ENCODE measurements around the gene HSPA1L. TPM values are rescaled to one million over a fixed set of nuclear protein-coding genes. Genes with fewer than 3 reads are reported as not detected.

The HSPA1L gene
- total RNA-seq, 2 experiments from 2014 or later = 1.7 to 1.8 TPM

DNA sequence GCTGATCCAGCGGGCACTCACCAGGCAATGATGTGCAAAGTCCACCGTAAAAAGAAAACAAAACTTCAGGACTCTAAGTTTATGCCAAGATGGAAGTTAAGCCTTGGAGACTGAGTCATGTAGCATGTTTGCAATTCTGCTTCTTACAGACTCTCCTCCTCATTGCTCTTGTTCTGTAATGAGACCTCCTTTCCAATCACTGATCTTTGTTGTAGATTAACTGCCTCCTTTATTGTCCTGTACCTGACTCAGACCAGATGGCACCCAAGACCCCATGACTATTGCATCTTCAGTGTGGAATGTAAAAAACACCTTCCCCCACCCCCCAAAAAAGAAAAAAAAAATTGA is 36.4 kb upstream of the HSPA1L start:
- ChIA-PET POLR2A (no interaction called here), CTCF (no interaction called here)
- Histone ChIP-seq H3K9me3 (ENCODE audit: control insufficient read depth in 1 of 2, insufficient read depth in 1 of 2, low read length in 2 of 2) (no peaks in the 10 kb centered on the region), H3K4me3 (ENCODE audit: low read length) (no peak overlapping the region), H3K27ac (ENCODE audit: low read depth in 1 of 2, low read length in 2 of 2) (no peak overlapping the region), H3K4me1 (ENCODE audit: insufficient read depth, low read length) (no peaks in the 10 kb centered on the region), H3K27me3 (ENCODE audit: control insufficient read depth in 1 of 2, insufficient read depth in 2 of 2, low read length in 2 of 2) (no peaks in the 10 kb centered on the region), H3K36me3 (ENCODE audit: insufficient read depth, low read length) (no peaks in the 10 kb centered on the region)
- Mint-ChIP-seq H3K27ac (no peak overlapping the region), H3K4me3 (no peak overlapping the region), H3K36me3 (ENCODE audit: low read depth) (no peaks in the 10 kb centered on the region), H3K4me1 (ENCODE audit: low read depth) (no peaks in the 10 kb centered on the region), H3K27me3 (no peaks in the 10 kb centered on the region), H3K9me3 (no peaks in the 10 kb centered on the region)
- intact Hi-C loops (cut with DNase I, micrococcal nuclease) = no loop called here
- TF ChIP-seq, protein P1, sequence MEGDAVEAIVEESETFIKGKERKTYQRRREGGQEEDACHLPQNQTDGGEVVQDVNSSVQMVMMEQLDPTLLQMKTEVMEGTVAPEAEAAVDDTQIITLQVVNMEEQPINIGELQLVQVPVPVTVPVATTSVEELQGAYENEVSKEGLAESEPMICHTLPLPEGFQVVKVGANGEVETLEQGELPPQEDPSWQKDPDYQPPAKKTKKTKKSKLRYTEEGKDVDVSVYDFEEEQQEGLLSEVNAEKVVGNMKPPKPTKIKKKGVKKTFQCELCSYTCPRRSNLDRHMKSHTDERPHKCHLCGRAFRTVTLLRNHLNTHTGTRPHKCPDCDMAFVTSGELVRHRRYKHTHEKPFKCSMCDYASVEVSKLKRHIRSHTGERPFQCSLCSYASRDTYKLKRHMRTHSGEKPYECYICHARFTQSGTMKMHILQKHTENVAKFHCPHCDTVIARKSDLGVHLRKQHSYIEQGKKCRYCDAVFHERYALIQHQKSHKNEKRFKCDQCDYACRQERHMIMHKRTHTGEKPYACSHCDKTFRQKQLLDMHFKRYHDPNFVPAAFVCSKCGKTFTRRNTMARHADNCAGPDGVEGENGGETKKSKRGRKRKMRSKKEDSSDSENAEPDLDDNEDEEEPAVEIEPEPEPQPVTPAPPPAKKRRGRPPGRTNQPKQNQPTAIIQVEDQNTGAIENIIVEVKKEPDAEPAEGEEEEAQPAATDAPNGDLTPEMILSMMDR (IDR thresholded peaks at IDR 0.05) = no peak
- ATAC-seq (ENCODE audit: poor library complexity) (no peak), DNase-seq (no peak)

DNA sequence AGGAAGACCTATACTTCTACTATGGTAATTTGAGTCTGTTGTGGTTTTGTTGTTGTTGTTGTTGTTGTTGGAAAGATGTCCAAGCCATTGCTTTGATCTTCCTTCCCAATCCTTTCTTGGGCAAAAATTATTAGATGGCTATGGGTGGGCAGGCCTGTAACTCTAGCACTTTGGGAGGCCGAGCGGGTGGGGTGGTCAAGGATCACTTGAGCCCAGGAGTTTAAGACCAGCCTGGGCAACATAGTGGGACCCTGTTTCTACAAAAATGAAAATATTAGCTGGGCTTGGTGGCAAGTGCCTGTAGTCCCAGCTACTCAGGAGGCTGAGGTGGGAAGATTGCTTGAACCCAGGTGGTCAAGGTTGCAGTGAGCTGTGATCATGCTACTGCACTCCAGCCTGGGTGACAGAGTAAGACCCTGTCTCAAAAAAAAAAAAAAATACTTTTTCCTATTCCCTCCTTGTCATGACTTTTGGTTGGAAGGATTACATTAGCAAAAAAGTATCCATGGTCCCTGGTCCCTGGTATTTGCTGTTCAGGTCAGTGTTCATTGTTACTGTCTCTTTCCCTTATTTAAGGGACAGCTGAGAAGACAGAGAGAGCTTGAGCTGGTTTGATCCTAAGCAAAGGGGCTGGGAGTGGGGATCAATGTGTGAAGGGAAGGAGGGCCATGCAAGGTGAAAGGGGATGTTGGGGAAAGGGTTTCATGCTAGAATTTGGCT is 35.8 kb upstream of the HSPA1L start:
- no peaks in the 10 kb centered on the region for H3K9me3 Mint-ChIP-seq
- Histone ChIP-seq H3K36me3 (ENCODE audit: insufficient read depth, low read length) (no peaks in the 10 kb centered on the region), H3K9me3 (ENCODE audit: control insufficient read depth in 1 of 2, insufficient read depth in 1 of 2, low read length in 2 of 2) (no peaks in the 10 kb centered on the region), H3K4me3 (ENCODE audit: low read length) (no peak overlapping the region), H3K27ac (ENCODE audit: low read depth in 1 of 2, low read length in 2 of 2) (no peak overlapping the region), H3K27me3 (ENCODE audit: control insufficient read depth in 1 of 2, insufficient read depth in 2 of 2, low read length in 2 of 2) (no peaks in the 10 kb centered on the region), H3K4me1 (ENCODE audit: insufficient read depth, low read length) (no peaks in the 10 kb centered on the region)
- no peak overlapping the region for H3K4me3 Mint-ChIP-seq
- POLR2A ChIA-PET = no interaction called here
- intact Hi-C loops (cut with DNase I, micrococcal nuclease) = no loop called here
- H3K36me3 Mint-ChIP-seq (ENCODE audit: low read depth) = no peaks in the 10 kb centered on the region
- H3K4me1 Mint-ChIP-seq (ENCODE audit: low read depth) = no peaks in the 10 kb centered on the region
- DNase-seq = no peak
- CTCF ChIA-PET = no interaction called here
- TF ChIP-seq, protein P1 (IDR thresholded peaks at IDR 0.05) = no peak
- H3K27ac Mint-ChIP-seq = no peak overlapping the region
- no peaks in the 10 kb centered on the region for H3K27me3 Mint-ChIP-seq
- no peak for ATAC-seq (ENCODE audit: poor library complexity)

DNA sequence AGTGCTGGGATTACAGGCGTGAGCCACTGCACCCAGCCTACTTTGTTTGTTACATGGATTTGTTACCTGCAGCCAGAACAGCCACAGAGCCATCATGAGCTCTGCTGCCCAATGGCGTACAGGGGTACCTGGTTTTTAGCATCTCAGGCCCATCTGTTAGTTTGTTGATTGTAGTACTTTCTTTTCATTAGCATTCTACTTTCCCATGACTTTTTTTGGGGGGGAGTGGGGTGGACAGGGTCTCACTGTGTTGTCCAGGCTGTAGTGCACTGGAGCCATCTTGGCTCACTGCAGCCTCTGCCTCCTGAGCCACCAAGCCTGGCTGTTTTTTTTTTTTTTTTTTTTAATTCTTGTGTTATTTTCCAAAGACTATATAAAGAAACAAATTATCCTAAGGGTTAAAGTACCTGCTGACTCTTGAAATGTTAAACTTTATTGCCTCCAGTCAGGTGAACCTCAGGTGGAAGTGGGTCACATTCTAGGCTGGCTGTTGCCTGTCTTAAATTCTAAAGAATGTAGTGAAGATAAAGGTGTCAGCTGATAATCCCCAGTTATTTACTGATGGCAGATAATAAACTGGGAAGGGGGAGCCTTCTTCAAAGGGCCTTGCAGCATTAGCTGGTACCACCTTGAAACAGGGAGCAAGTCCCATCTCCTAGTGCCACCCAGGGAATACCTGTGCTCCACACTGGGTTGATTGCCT is 32.3 kb upstream of the HSPA1L start:
- Histone ChIP-seq H3K27me3 (ENCODE audit: control insufficient read depth in 1 of 2, insufficient read depth in 2 of 2, low read length in 2 of 2) (no peaks in the 10 kb centered on the region), H3K9me3 (ENCODE audit: control insufficient read depth in 1 of 2, insufficient read depth in 1 of 2, low read length in 2 of 2) (no peaks in the 10 kb centered on the region), H3K4me3 (ENCODE audit: low read length) (no peak overlapping the region), H3K4me1 (ENCODE audit: insufficient read depth, low read length) (no peaks in the 10 kb centered on the region), H3K27ac (ENCODE audit: low read depth in 1 of 2, low read length in 2 of 2) (no peak overlapping the region), H3K36me3 (ENCODE audit: insufficient read depth, low read length) (peaks cover 8% of the 10 kb centered on the region)
- ChIA-PET POLR2A (no interaction called here), CTCF (no interaction called here)
- Mint-ChIP-seq H3K4me3 (no peak overlapping the region), H3K4me1 (ENCODE audit: low read depth) (no peaks in the 10 kb centered on the region), H3K27ac (no peak overlapping the region), H3K36me3 (ENCODE audit: low read depth) (peaks cover 6% of the 10 kb centered on the region), H3K9me3 (no peaks in the 10 kb centered on the region), H3K27me3 (no peaks in the 10 kb centered on the region)
- no peak for ATAC-seq (ENCODE audit: poor library complexity)
- TF ChIP-seq, protein P1 (IDR thresholded peaks at IDR 0.05) = no peak
- DNase-seq = no peak
- intact Hi-C loops (cut with DNase I, micrococcal nuclease) = no loop called here
